Ishikawa (cell line): ENCODE results near the gene FASTKD2.

ENCODE experiments used
- CEBPB ChIP-seq: IDR thresholded peaks from 2 replicates; pipeline ENCODE4 v1.6.1; 2012
- CREB1 ChIP-seq: IDR thresholded peaks from 2 replicates; pipeline ENCODE4 v1.6.1; 2012; ENCODE audit warnings: low read depth
- EGR1 ChIP-seq: IDR thresholded peaks from 2 replicates; pipeline ENCODE4 v1.6.1; 2012
- EP300 ChIP-seq: IDR thresholded peaks from 2 replicates; pipeline ENCODE4 v1.6.1; 2012; ENCODE audit warnings: borderline replicate concordance
- FOXM1 ChIP-seq: IDR thresholded peaks from 2 replicates; pipeline ENCODE4 v1.6.1; 2012; ENCODE audit warnings: low read depth, borderline replicate concordance
- MAX ChIP-seq: IDR thresholded peaks from 2 replicates; pipeline ENCODE4 v1.6.1; 2012
- NFIC ChIP-seq: IDR thresholded peaks from 2 replicates; pipeline ENCODE4 v1.6.1; 2012
- RAD21 ChIP-seq: IDR thresholded peaks from 2 replicates; pipeline ENCODE4 v1.6.1; 2012; ENCODE audit warnings: low read depth
- REST ChIP-seq: IDR thresholded peaks from 2 replicates; pipeline ENCODE4 v1.6.1; 2012; ENCODE audit warnings: low read depth, mild to moderate bottlenecking
- TAF1 ChIP-seq: IDR thresholded peaks from 2 replicates; pipeline ENCODE4 v1.6.1; 2012; ENCODE audit warnings: low read depth, mild to moderate bottlenecking
- TCF12 ChIP-seq: IDR thresholded peaks from 2 replicates; pipeline ENCODE4 v1.6.1; 2012; ENCODE audit warnings: low read depth
- TEAD4 ChIP-seq: IDR thresholded peaks from 2 replicates; pipeline ENCODE4 v1.6.1; 2012
- USF1 ChIP-seq: IDR thresholded peaks from 2 replicates; pipeline ENCODE4 v1.6.1; 2012
- YY1 ChIP-seq: IDR thresholded peaks from 2 replicates; pipeline ENCODE4 v1.6.1; 2012; ENCODE audit warnings: low read depth
- ZBTB7A ChIP-seq: IDR thresholded peaks from 2 replicates; pipeline ENCODE4 v1.6.1; 2012; ENCODE audit warnings: low read depth

The FASTKD2 gene

GRCh38 chr2:206833291-206833690 lies 67.9 kb downstream of the FASTKD2 start:
- no peak for TF ChIP-seq TAF1
- no peak for TF ChIP-seq ZBTB7A
- no peak for TF ChIP-seq REST
- TF ChIP-seq TEAD4 = no peak
- no peak for TF ChIP-seq MAX
- no peak for TF ChIP-seq TCF12
- no peak for TF ChIP-seq FOXM1
- no peak for TF ChIP-seq EP300
- TF ChIP-seq CEBPB = no peak
- TF ChIP-seq USF1 = no peak
- no peak for TF ChIP-seq EGR1
- TF ChIP-seq NFIC = no peak
- no peak for TF ChIP-seq CREB1

GRCh38 chr2:206836722-206837121 lies 71.3 kb downstream of the FASTKD2 start:
- TF ChIP-seq USF1 (no peak), FOXM1 (no peak), CREB1 (no peak), EP300 (no peak), TCF12 (no peak), EGR1 (no peak), ZBTB7A (no peak), CEBPB (no peak), MAX (no peak)

- TF ChIP-seq EGR1 (no peak), REST (no peak)
Observed at GRCh38 chr2:206837775-206838174, 72.4 kb downstream of the FASTKD2 start.

- TF ChIP-seq TCF12 = no peak
- TF ChIP-seq ZBTB7A = no peak
- TF ChIP-seq TEAD4 = no peak
- TF ChIP-seq USF1 = no peak
- TF ChIP-seq NFIC = no peak
Observed at GRCh38 chr2:206838690-206839089, 73.3 kb downstream of the FASTKD2 start.

GRCh38 chr2:206840999-206841398 lies 75.6 kb downstream of the FASTKD2 start:
- TF ChIP-seq EGR1 = no peak
- TF ChIP-seq REST = no peak
- no peak for TF ChIP-seq CREB1
- no peak for TF ChIP-seq ZBTB7A
- no peak for TF ChIP-seq NFIC
- no peak for TF ChIP-seq FOXM1
- no peak for TF ChIP-seq CEBPB
- TF ChIP-seq TAF1 = no peak
- no peak for TF ChIP-seq TCF12
- no peak for TF ChIP-seq MAX
- TF ChIP-seq TEAD4 = no peak
- TF ChIP-seq YY1 = no peak
- no peak for TF ChIP-seq EP300
- TF ChIP-seq RAD21 = no peak
- no peak for TF ChIP-seq USF1
